ENCODE measurements around the gene RNF38. TPM values are rescaled to one million over a fixed set of nuclear protein-coding genes. Genes with fewer than 3 reads are reported as not detected.

RNF38 gene
- total RNA-seq, 1 experiment from 2014 or later: 60.2 TPM

- H3K23me2 ChIP-seq (ENCODE audit: insufficient read length, low read depth, low read length, poor library complexity, severe bottlenecking): no peaks in the 10 kb centered on the region
- DNase-seq: no peak
- no peaks in the 10 kb centered on the region for H3K9me3 ChIP-seq (ENCODE audit: control insufficient read depth, low read depth, low read length)
- H3K79me1 ChIP-seq (ENCODE audit: insufficient read depth, low read depth, low read length, poor library complexity, severe bottlenecking): no peaks in the 10 kb centered on the region
- Mint-ChIP-seq H3K9me3 (no peaks in the 10 kb centered on the region), H3K4me1 (peaks cover 6 to 9% of the 10 kb centered on the region in 2 experiments; a peak in 2 of 4 replicates), H3K36me3 (ENCODE audit: insufficient read depth in 1 of 3, low read depth in 3 of 3) (no peaks in the 10 kb centered on the region), H3K4me3 (no peak overlapping the region), H3K27ac (no peak overlapping the region), H3K27me3 (ENCODE audit: low read depth) (no peaks in the 10 kb centered on the region)
- H3T11ph ChIP-seq (ENCODE audit: low read length): no peak overlapping the region
- no peak overlapping the region for H4K91ac ChIP-seq (ENCODE audit: insufficient read length, low read depth, low read length)
- H4K8ac ChIP-seq (replicated peaks; ENCODE audit: insufficient read length, low read depth, low read length): no peak overlapping the region
- no peaks in the 10 kb centered on the region for H3K79me2 ChIP-seq (ENCODE audit: insufficient read depth, low read length)
- no peak overlapping the region for H2BK5ac ChIP-seq (ENCODE audit: insufficient read length, low read length)
- H3K27ac ChIP-seq (ENCODE audit: insufficient read length, low read depth, low read length): no peak overlapping the region
- no peaks in the 10 kb centered on the region for H4K20me1 ChIP-seq (ENCODE audit: control insufficient read depth, insufficient read depth, insufficient read length)
- no peak overlapping the region for H2BK12ac ChIP-seq (ENCODE audit: insufficient read length, low read depth, low read length)
- no peak overlapping the region for H2BK120ac ChIP-seq (ENCODE audit: low read depth, low read length, poor library complexity, severe bottlenecking)
- no peak overlapping the region for H3K18ac ChIP-seq (ENCODE audit: insufficient read length, low read depth, low read length)
- no peak overlapping the region for H3K4me2 ChIP-seq (ENCODE audit: insufficient read depth, insufficient read length, low read length)
- H4K5ac ChIP-seq (ENCODE audit: insufficient read length, low read depth, low read length): peak overlapping the region; percentile 42
- H3K4me1 ChIP-seq (ENCODE audit: insufficient read depth, low read length): no peaks in the 10 kb centered on the region
- H2BK15ac ChIP-seq (ENCODE audit: low read depth, low read length): no peak overlapping the region
- no peak overlapping the region for H3K9ac ChIP-seq (ENCODE audit: extremely low read depth, insufficient read length, low read length)
- no peak overlapping the region for H3K14ac ChIP-seq (ENCODE audit: insufficient read depth, low read length)
- no CpG with 5 or more reads among the region's 3 CpGs for WGBS (ENCODE audit: extremely low coverage, insufficient read length, low lambda C conversion rate)
- no peak overlapping the region for H3K4ac ChIP-seq (ENCODE audit: low read depth, low read length)
- no peak overlapping the region for H2AFZ ChIP-seq (ENCODE audit: low read length)
- H2AK5ac ChIP-seq (ENCODE audit: insufficient read length, low read length): no peak overlapping the region
- no peak for TF ChIP-seq CTCF (conservative IDR thresholded peaks at IDR 0.05)
- H2BK20ac ChIP-seq (ENCODE audit: low read depth, low read length, poor library complexity, severe bottlenecking): no peak overlapping the region
- H3K23ac ChIP-seq (ENCODE audit: insufficient read length, low read depth, low read length): no peak overlapping the region
- H3K27me3 ChIP-seq (ENCODE audit: insufficient read depth, low read length): no peaks in the 10 kb centered on the region
- H3K56ac ChIP-seq (ENCODE audit: insufficient read length, low read depth, low read length): no peak overlapping the region
Measured at GRCh38 chr9:36298566-36298965, 101.5 kb downstream of the RNF38 start.
